Adipocyte (in vitro differentiated cells): ENCODE measurements around the gene MOGAT2.
A peak's percentile ranks its signal among the peaks of the same experiment; 100 is the strongest.

Source experiments
- DNase-seq: peaks from one replicate; pipeline ENCODE4 v3.0.0-alpha.2; 2015; ENCODE audit warnings: low read depth
- H3K27me3 ChIP-seq: replicated peaks from 2 replicates; pipeline ENCODE4 v1.7.0; 2013; ENCODE audit warnings: mild to moderate bottlenecking, low read length, moderate library complexity; ENCODE audit not compliant: control insufficient read depth, insufficient read depth
- H3K36me3 ChIP-seq: 2 replicates; pipeline ENCODE4 v1.7.0; 2013; ENCODE audit warnings: low read length, mild to moderate bottlenecking, moderate library complexity; ENCODE audit not compliant: control insufficient read depth, insufficient read depth, severe bottlenecking
- H3K4me1 ChIP-seq: 2 replicates; pipeline ENCODE4 v1.7.0; 2013; ENCODE audit warnings: mild to moderate bottlenecking, low read length, moderate library complexity; ENCODE audit not compliant: control insufficient read depth, insufficient read depth
- H3K4me3 ChIP-seq: 2 replicates; pipeline ENCODE4 v1.7.0; 2013; ENCODE audit warnings: mild to moderate bottlenecking, low read length, moderate library complexity
- H3K9ac ChIP-seq: 2 replicates; pipeline ENCODE4 v1.7.0; 2013; ENCODE audit warnings: mild to moderate bottlenecking, low read length, moderate library complexity
- H3K9me3 ChIP-seq: 2 replicates; pipeline ENCODE4 v1.7.0; 2013; ENCODE audit warnings: mild to moderate bottlenecking, low read length, moderate library complexity; ENCODE audit not compliant: control insufficient read depth

The MOGAT2 gene

DNA sequence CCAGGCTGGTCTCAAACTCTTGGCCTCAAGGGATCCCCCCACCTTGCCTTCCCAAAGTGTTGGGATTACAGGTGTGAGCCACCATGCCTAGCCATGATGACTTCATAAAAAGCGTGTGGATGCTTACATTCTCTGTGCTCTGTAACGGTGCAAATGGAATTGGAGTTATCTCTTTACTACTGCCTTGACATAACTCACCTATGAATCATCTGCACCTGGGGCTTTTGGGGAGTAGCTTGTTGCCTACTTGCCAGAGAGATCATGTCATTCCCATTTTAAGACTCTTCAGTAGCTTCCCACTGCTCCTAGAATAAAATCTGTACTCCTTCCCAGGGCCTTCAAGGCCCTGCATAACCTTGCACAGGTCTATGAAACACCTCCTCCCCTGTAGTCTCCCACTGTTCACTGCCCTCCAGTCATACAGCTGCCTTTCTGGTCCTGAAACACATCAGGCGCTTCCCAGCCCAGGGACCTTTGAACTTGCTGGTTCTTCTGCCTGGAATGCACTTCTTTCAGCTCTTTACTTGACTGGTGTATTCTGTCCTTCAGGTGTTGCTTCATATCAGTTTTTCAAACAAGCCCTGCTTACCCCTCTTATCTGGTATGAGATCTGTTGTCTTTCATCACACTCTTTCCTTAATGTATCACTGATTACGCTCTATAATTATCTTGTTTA is 19.6 kb upstream of the MOGAT2 start:
- H3K36me3 ChIP-seq, result no peaks in the 10 kb centered on the region
- H3K9me3 ChIP-seq, result no peaks in the 10 kb centered on the region
- peaks cover 12% of the 10 kb centered on the region for H3K4me1 ChIP-seq
- no peak overlapping the region for H3K9ac ChIP-seq
- DNase-seq, result no peak
- no peaks in the 10 kb centered on the region for H3K27me3 ChIP-seq
- no peak overlapping the region for H3K4me3 ChIP-seq

DNA sequence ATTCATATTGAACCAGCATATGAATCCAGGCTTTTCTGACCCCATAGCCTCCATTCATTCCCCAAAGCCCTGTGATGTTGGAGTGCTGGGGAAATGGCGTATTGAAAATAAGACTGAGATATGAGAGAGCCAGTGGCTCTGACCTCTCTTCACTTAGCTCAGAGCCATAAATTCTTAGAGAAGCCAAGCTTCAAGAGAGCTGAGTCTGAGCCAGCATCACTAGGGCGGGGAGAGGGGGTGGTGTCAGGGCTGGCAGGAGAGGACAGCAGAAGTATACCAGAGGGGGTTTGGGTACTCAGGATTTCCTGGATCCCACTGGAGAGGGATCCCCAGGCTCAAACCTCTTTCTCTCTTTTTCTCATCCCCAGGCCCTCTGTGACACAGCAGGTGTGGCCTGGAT is 16.7 kb upstream of the MOGAT2 start:
- Histone ChIP-seq H3K9me3 (no peaks in the 10 kb centered on the region), H3K4me1 (peaks cover 12% of the 10 kb centered on the region), H3K4me3 (no peak overlapping the region), H3K36me3 (no peaks in the 10 kb centered on the region), H3K9ac (no peak overlapping the region), H3K27me3 (no peaks in the 10 kb centered on the region)
- no peak for DNase-seq

DNA sequence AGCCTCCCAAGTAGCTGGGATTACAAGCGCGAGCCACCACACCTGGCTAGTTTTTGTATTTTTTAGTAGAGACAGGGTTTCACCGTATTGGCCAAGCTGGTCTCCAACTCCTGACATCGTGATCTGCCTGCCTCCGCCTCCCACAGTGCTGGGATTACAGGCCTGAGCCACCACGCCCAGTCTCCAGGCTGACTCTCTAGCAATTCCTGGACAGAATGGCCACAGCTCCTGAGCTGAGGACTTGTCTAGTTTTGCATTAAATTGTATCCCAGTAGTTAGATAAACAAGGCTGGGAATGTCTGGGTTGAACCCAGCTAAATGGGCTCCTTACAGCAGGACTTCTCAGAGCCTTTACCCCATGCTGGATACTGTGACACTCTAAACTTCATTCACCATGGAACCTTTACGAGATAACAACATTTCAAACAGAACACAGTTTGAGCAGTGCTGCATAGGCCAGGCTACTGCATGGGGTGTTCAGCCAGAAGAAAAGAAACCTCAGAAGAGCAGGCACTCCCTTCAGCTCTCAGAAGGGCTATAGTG is 13.9 kb upstream of the MOGAT2 start:
- peaks cover 15% of the 10 kb centered on the region for H3K4me1 ChIP-seq
- H3K27me3 ChIP-seq, result no peaks in the 10 kb centered on the region
- no peak for DNase-seq
- H3K4me3 ChIP-seq, result no peak overlapping the region
- H3K9me3 ChIP-seq, result no peaks in the 10 kb centered on the region
- no peak overlapping the region for H3K9ac ChIP-seq
- no peaks in the 10 kb centered on the region for H3K36me3 ChIP-seq

DNA sequence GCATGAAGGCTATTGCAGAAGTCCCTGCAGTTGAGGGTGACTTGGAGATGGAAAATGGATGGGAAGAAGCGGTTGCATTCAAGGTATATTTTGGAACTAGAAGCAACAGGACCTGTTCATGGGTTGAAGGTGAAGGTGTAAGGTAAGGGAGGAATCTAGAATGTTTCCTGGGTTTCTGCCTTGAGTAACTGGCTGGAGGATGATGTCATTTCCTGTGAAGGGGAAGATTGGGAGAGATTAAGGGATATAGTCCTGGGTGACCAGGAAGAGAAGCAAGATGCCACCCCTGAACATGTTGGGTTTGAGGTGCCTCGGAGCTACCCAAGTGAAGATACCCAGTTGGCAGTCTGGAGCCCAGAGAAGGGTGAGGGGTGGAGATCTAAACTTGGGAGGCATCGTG is 12.1 kb upstream of the MOGAT2 start:
- Histone ChIP-seq H3K4me1 (peaks cover 11% of the 10 kb centered on the region), H3K27me3 (no peaks in the 10 kb centered on the region), H3K36me3 (no peaks in the 10 kb centered on the region), H3K4me3 (no peak overlapping the region), H3K9me3 (no peaks in the 10 kb centered on the region), H3K9ac (no peak overlapping the region)
- DNase-seq, result no peak

DNA sequence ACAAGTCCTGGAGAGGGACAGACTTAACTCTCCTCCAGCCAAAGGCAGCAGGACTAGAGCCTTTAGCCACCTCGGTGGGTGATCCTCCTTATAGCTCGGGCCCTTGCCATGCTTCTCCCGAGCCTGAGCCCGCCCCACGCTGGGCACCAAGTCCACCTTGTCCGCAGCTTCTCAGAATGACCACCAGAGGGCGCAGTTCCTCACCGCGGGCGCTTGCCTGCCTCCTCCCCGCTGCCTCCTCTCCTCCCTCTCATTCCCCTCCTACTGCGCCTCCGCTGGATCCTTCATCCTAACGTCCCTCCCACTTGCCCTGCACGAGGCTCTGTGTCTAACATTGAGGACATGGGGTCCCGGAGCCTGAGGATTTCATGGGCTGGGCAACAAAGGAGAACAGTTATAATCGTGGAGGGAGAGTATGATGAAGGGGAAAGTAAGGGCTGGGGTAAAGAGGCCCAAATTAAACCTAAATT is 11.3 kb upstream of the MOGAT2 start:
- peaks cover 7% of the 10 kb centered on the region for H3K4me1 ChIP-seq
- H3K9me3 ChIP-seq, result no peaks in the 10 kb centered on the region
- no peak overlapping the region for H3K4me3 ChIP-seq
- no peak overlapping the region for H3K9ac ChIP-seq
- peak; percentile 87 for DNase-seq
- H3K27me3 ChIP-seq, result no peaks in the 10 kb centered on the region
- H3K36me3 ChIP-seq, result no peaks in the 10 kb centered on the region

DNA sequence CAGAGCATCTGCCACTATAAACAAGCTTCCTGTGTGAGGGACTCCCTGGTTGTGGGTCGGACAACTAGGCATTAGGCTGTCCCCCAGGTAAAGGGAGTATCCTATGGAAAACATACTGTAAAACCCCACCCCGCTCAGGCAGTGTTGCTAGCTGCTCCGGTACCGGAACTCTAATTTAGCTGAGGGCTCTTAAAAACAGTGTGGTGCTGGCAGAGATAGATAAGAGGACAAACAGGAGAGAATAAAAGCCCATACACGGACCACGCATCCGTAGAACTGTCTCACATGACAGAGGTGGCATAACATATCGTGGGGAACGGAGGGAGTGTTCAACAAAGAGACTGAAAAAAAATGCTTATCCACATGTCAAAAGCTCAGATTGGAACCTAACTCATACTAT is 3.4 kb upstream of the MOGAT2 start:
- Histone ChIP-seq H3K4me1 (peaks cover 4% of the 10 kb centered on the region), H3K27me3 (no peaks in the 10 kb centered on the region), H3K9me3 (no peaks in the 10 kb centered on the region), H3K9ac (no peak overlapping the region), H3K4me3 (no peak overlapping the region), H3K36me3 (no peaks in the 10 kb centered on the region)
- DNase-seq, result no peak

DNA sequence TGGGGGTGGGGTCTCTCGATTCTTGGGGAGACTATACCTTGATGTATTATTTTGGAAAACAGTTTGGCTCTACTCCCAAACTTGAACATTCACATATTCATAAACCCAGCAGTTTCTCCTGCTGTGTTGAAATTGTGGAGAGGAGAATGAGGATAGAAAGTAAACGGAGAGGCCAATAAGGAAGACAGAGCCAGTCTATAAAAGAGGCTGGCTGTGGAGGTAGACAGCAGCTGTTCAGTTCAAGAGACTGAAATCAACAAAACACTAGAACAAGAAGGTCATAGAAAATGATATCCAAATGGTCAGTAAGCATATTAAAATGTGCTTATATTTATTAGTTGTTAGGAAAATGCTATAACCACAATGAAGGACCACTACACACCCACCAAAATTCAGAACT is 1.9 kb upstream of the MOGAT2 start:
- Histone ChIP-seq H3K9me3 (no peaks in the 10 kb centered on the region), H3K27me3 (no peaks in the 10 kb centered on the region), H3K36me3 (no peaks in the 10 kb centered on the region), H3K4me1 (peaks cover 4% of the 10 kb centered on the region), H3K9ac (no peak overlapping the region), H3K4me3 (no peak overlapping the region)
- no peak for DNase-seq

DNA sequence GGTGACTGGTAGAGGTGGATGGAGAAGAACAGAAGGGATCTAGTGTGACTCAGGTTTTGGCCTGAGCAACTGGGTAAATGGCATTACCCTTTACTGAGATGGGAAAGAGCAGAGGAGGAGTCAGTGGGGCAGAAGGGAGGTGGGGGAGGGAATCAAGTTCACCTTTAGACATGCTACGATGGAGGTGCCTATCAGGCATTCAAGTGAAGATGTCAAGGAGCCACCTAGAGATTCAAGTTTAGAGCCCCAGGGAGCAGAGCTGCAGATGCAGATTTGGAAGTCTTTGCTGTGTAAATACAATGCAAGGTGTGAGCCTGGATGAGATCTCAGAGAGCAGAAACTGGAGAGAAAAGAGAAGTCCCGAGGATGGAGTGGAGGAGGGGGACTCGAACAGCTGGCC is 979 bp upstream of the MOGAT2 start:
- Histone ChIP-seq H3K9ac (no peak overlapping the region), H3K36me3 (no peaks in the 10 kb centered on the region), H3K9me3 (no peaks in the 10 kb centered on the region), H3K27me3 (no peaks in the 10 kb centered on the region), H3K4me3 (no peak overlapping the region), H3K4me1 (peaks cover 3% of the 10 kb centered on the region)
- no peak for DNase-seq

DNA sequence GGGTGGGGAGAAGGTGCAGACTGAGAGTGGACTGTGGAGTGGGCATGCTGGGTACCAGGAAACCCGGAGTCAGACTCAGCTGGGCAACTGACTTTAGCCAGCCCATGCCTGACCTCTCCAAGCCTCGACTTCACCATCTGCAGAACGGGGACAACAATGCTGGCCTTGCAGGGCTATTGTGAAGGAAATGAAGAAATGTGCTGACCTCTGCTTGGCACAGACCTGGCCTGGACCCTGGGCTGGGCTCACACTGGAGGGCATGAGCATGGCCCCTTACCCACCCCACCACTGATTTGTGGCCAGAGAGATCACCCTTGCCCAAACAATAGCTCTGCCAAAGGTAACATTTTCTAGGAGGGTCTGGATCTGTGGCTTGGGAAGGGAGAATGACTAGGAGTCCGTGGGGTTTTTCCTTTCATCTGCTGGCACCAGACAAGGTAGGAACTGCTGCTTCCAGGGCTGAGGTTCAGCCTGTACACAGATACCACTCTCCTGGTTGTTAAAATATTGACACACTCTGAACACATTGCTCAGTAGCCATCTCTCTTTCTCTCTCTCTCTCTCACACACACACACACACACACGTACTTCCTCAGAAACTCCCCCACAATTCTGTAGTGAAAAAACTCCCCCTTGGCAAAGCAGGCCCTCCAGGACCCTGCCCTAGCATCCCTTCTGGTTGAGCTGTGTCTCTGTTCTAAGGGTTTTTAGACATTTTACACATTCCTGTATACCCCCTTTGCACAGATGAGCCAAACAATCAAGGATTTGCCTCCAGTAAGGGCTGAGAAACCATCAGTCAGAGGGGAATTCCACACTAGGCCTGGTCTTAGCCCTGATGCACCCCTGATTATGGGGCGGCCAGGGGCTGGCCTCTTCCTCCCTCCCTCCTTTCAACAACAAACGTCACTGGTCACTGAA is 1.0 kb downstream of the MOGAT2 start:
- no peak overlapping the region for H3K4me3 ChIP-seq
- no peak overlapping the region for H3K9ac ChIP-seq
- no peaks in the 10 kb centered on the region for H3K27me3 ChIP-seq
- H3K4me1 ChIP-seq, result peaks cover 16% of the 10 kb centered on the region
- no peaks in the 10 kb centered on the region for H3K9me3 ChIP-seq
- H3K36me3 ChIP-seq, result no peaks in the 10 kb centered on the region
- no peak for DNase-seq

DNA sequence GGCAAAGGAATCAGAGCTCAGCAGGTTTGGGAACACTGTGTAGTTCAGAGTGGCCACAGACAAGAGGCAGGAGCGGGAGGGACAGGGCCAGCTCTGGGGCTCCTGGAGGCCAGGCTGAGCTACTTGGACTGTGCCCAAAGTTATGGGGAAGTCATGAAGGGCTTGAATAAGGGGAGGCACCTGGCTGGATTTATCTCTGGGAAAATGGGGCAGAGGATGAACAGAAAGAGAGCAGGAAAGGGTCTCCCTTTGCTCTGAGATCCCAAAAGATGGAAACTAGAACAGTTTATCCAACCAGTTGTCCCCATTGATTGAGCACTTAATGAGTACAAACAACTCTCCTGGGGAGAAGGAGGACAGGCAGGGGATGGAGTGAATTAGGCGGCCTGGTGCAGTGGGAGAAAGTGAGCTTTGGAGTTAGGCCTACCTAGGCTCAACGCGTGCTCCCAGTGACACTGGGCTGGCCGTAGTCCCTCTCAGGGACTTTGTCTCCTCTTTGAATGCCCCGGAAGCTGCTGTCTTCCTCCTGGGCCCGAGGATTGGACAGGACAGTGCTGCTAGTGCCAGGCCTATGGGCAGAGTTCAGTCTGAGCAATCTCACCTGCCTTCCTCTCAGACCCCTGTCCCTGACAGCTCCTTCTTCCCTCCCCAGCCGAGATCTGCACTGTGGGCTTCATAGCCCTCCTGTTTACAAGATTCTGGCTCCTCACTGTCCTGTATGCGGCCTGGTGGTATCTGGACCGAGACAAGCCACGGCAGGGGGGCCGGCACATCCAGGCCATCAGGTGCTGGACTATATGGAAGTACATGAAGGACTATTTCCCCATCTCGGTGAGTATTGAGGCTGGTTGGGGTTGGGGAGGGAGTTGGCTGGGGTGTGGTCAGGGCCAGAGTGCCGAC is 2.0 kb downstream of the MOGAT2 start:
- no peak for DNase-seq
- H3K9ac ChIP-seq, result no peak overlapping the region
- no peaks in the 10 kb centered on the region for H3K36me3 ChIP-seq
- H3K4me3 ChIP-seq, result no peak overlapping the region
- peaks cover 20% of the 10 kb centered on the region for H3K4me1 ChIP-seq
- H3K9me3 ChIP-seq, result no peaks in the 10 kb centered on the region
- no peaks in the 10 kb centered on the region for H3K27me3 ChIP-seq

DNA sequence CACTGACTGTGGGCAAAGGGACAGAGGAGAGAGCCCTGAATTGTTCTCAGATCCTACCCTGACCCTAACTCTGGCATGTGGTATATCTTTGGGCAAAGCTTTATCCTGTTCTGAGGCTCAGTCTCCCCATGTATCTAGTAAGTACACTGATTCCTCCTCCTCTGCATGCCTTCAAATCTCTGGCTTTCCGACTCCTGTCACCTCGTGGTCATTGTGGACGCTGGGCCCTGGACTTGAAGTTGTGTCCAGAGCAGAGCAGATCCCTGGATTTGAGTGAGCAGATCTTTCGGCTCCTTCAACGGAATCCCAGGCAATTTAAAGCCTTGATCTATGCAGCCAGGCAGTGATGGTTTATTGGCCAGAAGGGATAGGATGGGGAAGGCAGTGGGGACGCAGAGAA is 3.0 kb downstream of the MOGAT2 start:
- Histone ChIP-seq H3K27me3 (no peaks in the 10 kb centered on the region), H3K36me3 (no peaks in the 10 kb centered on the region), H3K9me3 (no peaks in the 10 kb centered on the region), H3K9ac (no peak overlapping the region), H3K4me3 (no peak overlapping the region), H3K4me1 (peaks cover 22% of the 10 kb centered on the region)
- DNase-seq, result no peak
